Keratinocyte (primary cell): ENCODE measurements around the gene NHSL2. TPM values are rescaled to one million over a fixed set of nuclear protein-coding genes. Genes with fewer than 3 reads are reported as not detected.

Source experiments
- DNase-seq: peaks from one replicate; pipeline ENCODE4 v3.0.0-alpha.2; 2011; ENCODE audit warnings: low read depth, missing footprints, low spot score
- FAIRE-seq: peaks from 2 replicates; lab custom pipeline; 2011; peaks lifted over from hg19 to GRCh38; lab: Jason Lieb, UNC
- H2AFZ ChIP-seq: 2 replicates; pipeline ENCODE4 v1.6.0; 2012; ENCODE audit warnings: low read length, control low read depth, inconsistent platforms; ENCODE audit not compliant: control insufficient read depth
- H3K27ac ChIP-seq: 2 replicates; pipeline ENCODE4 v1.5.1; 2011; ENCODE audit warnings: low read length; ENCODE audit not compliant: control insufficient read depth, insufficient read depth
- H3K27me3 ChIP-seq: 3 replicates; pipeline ENCODE4 v1.6.0; 2011; ENCODE audit warnings: low read length; ENCODE audit not compliant: control insufficient read depth, insufficient read depth; ENCODE audit errors: extremely low read depth
- H3K36me3 ChIP-seq, 2 experiments: 2 replicates in 1 of 2; 3 replicates in 1 of 2; pipeline ENCODE4 v1.5.1; 2011; ENCODE audit warnings: low read length in 2 of 2, mild to moderate bottlenecking in 1 of 2; ENCODE audit not compliant: control insufficient read depth in 2 of 2, insufficient read depth in 2 of 2; ENCODE audit errors: extremely low read depth in 1 of 2
- H3K4me1 ChIP-seq: 3 replicates; pipeline ENCODE4 v1.5.1; 2011; ENCODE audit warnings: low read length; ENCODE audit not compliant: control insufficient read depth, insufficient read depth; ENCODE audit errors: extremely low read depth
- H3K4me2 ChIP-seq: 3 replicates; pipeline ENCODE4 v1.6.0; 2011; ENCODE audit warnings: low read depth, low read length; ENCODE audit not compliant: control insufficient read depth, insufficient read depth; ENCODE audit errors: extremely low read depth
- H3K4me3 ChIP-seq, 3 experiments: fragments of 200-600 bp in 1 of 3; sonication (generic) in 1 of 3; 2 replicates in 2 of 3; 3 replicates in 1 of 3; pipeline ENCODE4 v1.5.1; 2011 to 2016; ENCODE audit warnings: low read length in 3 of 3, mild to moderate bottlenecking in 3 of 3, control low read depth in 2 of 3, inconsistent platforms in 1 of 3, low read depth in 1 of 3, mixed read lengths in 1 of 3, mixed run types in 1 of 3, moderate library complexity in 1 of 3; ENCODE audit not compliant: control insufficient read depth in 2 of 3, insufficient read depth in 2 of 3; ENCODE audit errors: extremely low read depth in 1 of 3
- H3K79me2 ChIP-seq: 2 replicates; pipeline ENCODE4 v1.6.0; 2012; ENCODE audit warnings: low read length; ENCODE audit not compliant: control insufficient read depth, insufficient read depth
- H3K9ac ChIP-seq: 3 replicates; pipeline ENCODE4 v1.6.0; 2011; ENCODE audit warnings: low read length; ENCODE audit not compliant: control insufficient read depth, insufficient read depth; ENCODE audit errors: extremely low read depth
- H3K9me1 ChIP-seq: 3 replicates; pipeline ENCODE4 v1.6.0; 2011; ENCODE audit warnings: low read length; ENCODE audit not compliant: control insufficient read depth, insufficient read depth; ENCODE audit errors: extremely low read depth
- H3K9me3 ChIP-seq: 2 replicates; pipeline ENCODE4 v1.5.1; 2012; ENCODE audit warnings: low read depth, low read length; ENCODE audit not compliant: control insufficient read depth
- H4K20me1 ChIP-seq: 3 replicates; pipeline ENCODE4 v1.6.0; 2011; ENCODE audit warnings: low read length; ENCODE audit not compliant: control insufficient read depth, insufficient read depth; ENCODE audit errors: extremely low read depth
- EZH2 ChIP-seq: IDR thresholded peaks from one replicate; pipeline ENCODE4 v1.6.1; 2012; ENCODE audit warnings: inconsistent platforms, mild to moderate bottlenecking, low read length, moderate library complexity
- dilution Hi-C: fragments of 300-500 bp; cut with MboI; formaldehyde crosslinking; loops from one replicate; pipeline ENCODE4 v1.7.0; 2020; ENCODE audit warnings: low sequenced_read_pairs; ENCODE audit not compliant: extremely low pct_ligation_motif_present
- polyA plus RNA-seq, 5 experiments: library from polyadenylated mRNA; depleted of rRNA in 3 of 5; stranded (reverse) in 3 of 5; stranded (forward) in 1 of 5; unstranded in 1 of 5; fragments of >200 nt; gene quantifications; 1 replicate in 1 of 5; 2 replicates in 3 of 5; 3 replicates in 1 of 5; pipeline versions ENCODE4 v1.2.1 to v1.2.3, GENCODE V29; 2011 to 2012; ENCODE audit warnings: missing spikeins in 2 of 5, low read depth in 1 of 5, low replicate concordance in 1 of 5
- TF ChIP-seq, protein P1 (sequence below), 3 experiments: IDR thresholded peaks in 1 of 3; conservative IDR thresholded peaks in 1 of 3; optimal IDR thresholded peaks in 1 of 3; 2 replicates in 2 of 3; 3 replicates in 1 of 3; pipeline versions ENCODE3 to v1.5.1; 2011; ENCODE audit warnings: low read length in 3 of 3, mild to moderate bottlenecking in 3 of 3, moderate library complexity in 2 of 3, control low read depth in 1 of 3, inconsistent platforms in 1 of 3; ENCODE audit not compliant: insufficient read depth in 2 of 3; ENCODE audit errors: extremely low read depth in 1 of 3

The NHSL2 gene
- polyA plus RNA-seq, 1 donor (not counting 4 experiments of a cell fraction or from before 2014, with no cell fraction given) = 0.04 TPM

DNA sequence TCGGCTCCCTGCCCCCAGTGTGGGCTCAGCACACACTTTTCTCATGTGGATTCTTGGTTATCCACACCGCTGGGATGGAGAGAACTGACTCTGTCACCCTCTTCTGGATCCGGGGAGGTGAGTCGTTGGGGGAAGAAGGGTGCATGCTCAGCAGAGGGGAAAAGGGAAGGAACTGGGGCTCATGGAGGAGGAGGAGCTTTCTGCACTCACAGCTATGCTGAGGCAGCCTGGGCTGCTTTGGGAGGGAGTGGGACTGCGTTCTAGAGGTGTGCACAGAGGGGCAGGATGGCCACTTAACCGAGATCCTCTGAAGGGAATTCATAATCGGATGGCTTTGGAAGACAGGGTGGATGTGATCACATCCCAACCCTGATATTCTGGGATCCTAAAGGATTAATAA, 169.5 kb downstream of the NHSL2 start:
- Histone ChIP-seq H2AFZ (no peak overlapping the region), H3K27me3 (peaks cover 18% of the 10 kb centered on the region), H3K4me2 (no peak overlapping the region), H3K36me3 (no peaks in the 10 kb centered on the region), H3K9me1 (no peaks in the 10 kb centered on the region), H3K4me3 (no peak overlapping the region), H4K20me1 (peaks cover 2% of the 10 kb centered on the region), H3K79me2 (no peaks in the 10 kb centered on the region), H3K4me1 (no peaks in the 10 kb centered on the region), H3K9me3 (no peaks in the 10 kb centered on the region), H3K9ac (no peak overlapping the region), H3K27ac (no peak overlapping the region)
- DNase-seq (no peak), FAIRE-seq (no peak)
- TF ChIP-seq, protein P1, sequence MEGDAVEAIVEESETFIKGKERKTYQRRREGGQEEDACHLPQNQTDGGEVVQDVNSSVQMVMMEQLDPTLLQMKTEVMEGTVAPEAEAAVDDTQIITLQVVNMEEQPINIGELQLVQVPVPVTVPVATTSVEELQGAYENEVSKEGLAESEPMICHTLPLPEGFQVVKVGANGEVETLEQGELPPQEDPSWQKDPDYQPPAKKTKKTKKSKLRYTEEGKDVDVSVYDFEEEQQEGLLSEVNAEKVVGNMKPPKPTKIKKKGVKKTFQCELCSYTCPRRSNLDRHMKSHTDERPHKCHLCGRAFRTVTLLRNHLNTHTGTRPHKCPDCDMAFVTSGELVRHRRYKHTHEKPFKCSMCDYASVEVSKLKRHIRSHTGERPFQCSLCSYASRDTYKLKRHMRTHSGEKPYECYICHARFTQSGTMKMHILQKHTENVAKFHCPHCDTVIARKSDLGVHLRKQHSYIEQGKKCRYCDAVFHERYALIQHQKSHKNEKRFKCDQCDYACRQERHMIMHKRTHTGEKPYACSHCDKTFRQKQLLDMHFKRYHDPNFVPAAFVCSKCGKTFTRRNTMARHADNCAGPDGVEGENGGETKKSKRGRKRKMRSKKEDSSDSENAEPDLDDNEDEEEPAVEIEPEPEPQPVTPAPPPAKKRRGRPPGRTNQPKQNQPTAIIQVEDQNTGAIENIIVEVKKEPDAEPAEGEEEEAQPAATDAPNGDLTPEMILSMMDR (optimal IDR thresholded peaks at IDR 0.05 in 1 of 3, IDR thresholded peaks at IDR 0.05 in 1 of 3, conservative IDR thresholded peaks at IDR 0.05 in 1 of 3; ENCODE audit: extremely low read depth in 1 of 3, insufficient read depth in 2 of 3, low read length in 3 of 3) = no peak
- TF ChIP-seq EZH2 = no peak
- dilution Hi-C loops = no loop called here

DNA sequence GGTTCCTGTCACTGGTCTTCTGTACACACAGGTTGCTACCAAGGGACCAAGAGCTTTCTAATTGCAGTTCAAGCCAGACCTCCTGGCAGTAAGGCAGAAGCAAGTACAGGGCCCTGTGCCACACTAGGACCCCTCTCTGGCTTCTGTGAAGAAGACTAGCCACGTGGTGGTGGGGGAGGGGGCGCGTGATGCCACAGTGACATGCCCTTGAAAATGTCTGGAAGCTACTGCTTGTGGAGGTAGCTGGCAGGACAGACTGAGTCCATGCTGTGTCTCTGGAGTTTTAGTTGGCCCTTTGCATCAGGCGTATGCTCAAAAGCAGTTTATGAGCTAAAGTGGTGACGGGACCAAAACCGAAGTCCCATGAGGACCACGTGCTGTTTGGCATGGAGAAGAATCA, 170.2 kb downstream of the NHSL2 start:
- Histone ChIP-seq H3K4me3 (no peak overlapping the region), H3K4me2 (no peak overlapping the region)

More for the DNA sequence above, 170.2 kb downstream of the NHSL2 start:
- Histone ChIP-seq H4K20me1 (peaks cover 2% of the 10 kb centered on the region), H3K27ac (no peak overlapping the region), H3K36me3 (no peaks in the 10 kb centered on the region), H2AFZ (no peak overlapping the region), H3K79me2 (no peaks in the 10 kb centered on the region), H3K4me1 (no peaks in the 10 kb centered on the region), H3K9me3 (no peaks in the 10 kb centered on the region), H3K9ac (no peak overlapping the region), H3K9me1 (no peaks in the 10 kb centered on the region), H3K27me3 (peaks cover 19% of the 10 kb centered on the region)
- DNase-seq (no peak), FAIRE-seq (no peak)
- dilution Hi-C loops = no loop called here
- TF ChIP-seq, protein P1 (optimal IDR thresholded peaks at IDR 0.05 in 1 of 3, IDR thresholded peaks at IDR 0.05 in 1 of 3, conservative IDR thresholded peaks at IDR 0.05 in 1 of 3; ENCODE audit: extremely low read depth in 1 of 3, insufficient read depth in 2 of 3, low read length in 3 of 3) = no peak
- no peak for TF ChIP-seq EZH2
